Stimulated activated CD4-positive, alpha-beta T cell treated with anti-CD3 and anti-CD28 coated beads, Interleukin-2, amount 100 ng/mL, for 4 hours (primary cell): ENCODE data around the gene ALDH5A1.
A peak's percentile ranks its signal among the peaks of the same experiment; 100 is the strongest.

Source experiments
- DNase-seq: peaks from one replicate; pipeline ENCODE4 v3.0.0-alpha.2; 2020; ENCODE audit warnings: low read depth

The ALDH5A1 gene

GRCh38 chr6:24569811-24570210 is 75.0 kb downstream of the ALDH5A1 start:
- no peak for DNase-seq

- no peak for DNase-seq
These were observed 76.6 kb downstream of the ALDH5A1 start for GRCh38 chr6:24571361-24571760.

- no peak for DNase-seq
These were observed 80.0 kb downstream of the ALDH5A1 start for GRCh38 chr6:24574809-24575208.

- no peak for DNase-seq
These were observed 81.7 kb downstream of the ALDH5A1 start for GRCh38 chr6:24576447-24576846.

- peak; percentile 64 for DNase-seq
These were observed 86.4 kb downstream of the ALDH5A1 start for GRCh38 chr6:24581084-24581669.

GRCh38 chr6:24583463-24584381 is 89.0 kb downstream of the ALDH5A1 start:
- peak; percentile 59 for DNase-seq

GRCh38 chr6:24584382-24584720 is 89.6 kb downstream of the ALDH5A1 start:
- DNase-seq, result no peak
